MM.1S (cell line): ENCODE measurements around the gene B3GNT4.

Source experiments
- EZH2 ChIP-seq: fragments of 300-600 bp; sonication (generic); optimal IDR thresholded peaks from 2 replicates; pipeline ENCODE3; 2017; ENCODE audit warnings: low read depth, mild to moderate bottlenecking, antibody characterized with exemption, low read length, mixed read lengths
- EZH2phosphoT487 ChIP-seq: fragments of 300-600 bp; sonication (generic); IDR thresholded peaks from 2 replicates; pipeline ENCODE4 v1.6.1; 2018; ENCODE audit warnings: antibody characterized with exemption, low read length
- TF ChIP-seq, protein P1 (sequence below): fragments of 300-600 bp; sonication (generic); IDR thresholded peaks from 2 replicates; pipeline ENCODE4 v1.5.1; 2016; ENCODE audit warnings: antibody characterized with exemption, low read length, mixed read lengths

DNA sequence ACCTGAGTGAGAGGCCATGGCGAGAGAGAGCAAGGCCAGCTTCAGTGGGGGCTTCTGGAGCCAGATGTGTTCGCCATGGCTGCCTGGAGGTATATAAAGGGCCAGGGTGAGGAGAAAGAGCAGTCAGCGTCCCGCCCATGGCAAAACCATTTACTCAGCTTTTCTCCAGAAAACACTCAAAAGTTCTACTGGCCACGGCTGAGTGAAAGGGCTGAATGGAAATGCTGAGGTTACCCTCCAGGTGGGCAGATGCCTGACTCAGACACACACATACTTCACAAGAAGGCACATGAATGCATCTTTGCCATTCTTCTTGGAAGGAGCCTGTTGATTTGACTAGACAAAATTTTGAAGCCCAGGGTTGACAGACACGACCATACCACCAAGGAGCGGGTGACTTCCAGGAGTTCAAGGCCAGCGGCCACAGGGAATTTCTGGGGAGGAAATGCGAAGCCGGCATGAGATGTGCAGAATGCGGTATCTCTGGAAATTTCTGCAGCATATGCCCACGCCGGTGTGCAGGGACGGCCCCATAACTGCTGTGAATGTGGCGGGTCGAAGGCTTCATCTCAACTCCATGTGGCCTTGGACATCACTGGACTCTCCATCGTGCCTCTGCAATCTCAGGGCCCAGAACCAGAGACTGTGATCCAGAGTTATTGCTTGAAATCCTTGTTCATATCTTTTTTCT lies 29.2 kb upstream of the B3GNT4 start, which contains the start of gene IL31:
- TF ChIP-seq, protein P1, sequence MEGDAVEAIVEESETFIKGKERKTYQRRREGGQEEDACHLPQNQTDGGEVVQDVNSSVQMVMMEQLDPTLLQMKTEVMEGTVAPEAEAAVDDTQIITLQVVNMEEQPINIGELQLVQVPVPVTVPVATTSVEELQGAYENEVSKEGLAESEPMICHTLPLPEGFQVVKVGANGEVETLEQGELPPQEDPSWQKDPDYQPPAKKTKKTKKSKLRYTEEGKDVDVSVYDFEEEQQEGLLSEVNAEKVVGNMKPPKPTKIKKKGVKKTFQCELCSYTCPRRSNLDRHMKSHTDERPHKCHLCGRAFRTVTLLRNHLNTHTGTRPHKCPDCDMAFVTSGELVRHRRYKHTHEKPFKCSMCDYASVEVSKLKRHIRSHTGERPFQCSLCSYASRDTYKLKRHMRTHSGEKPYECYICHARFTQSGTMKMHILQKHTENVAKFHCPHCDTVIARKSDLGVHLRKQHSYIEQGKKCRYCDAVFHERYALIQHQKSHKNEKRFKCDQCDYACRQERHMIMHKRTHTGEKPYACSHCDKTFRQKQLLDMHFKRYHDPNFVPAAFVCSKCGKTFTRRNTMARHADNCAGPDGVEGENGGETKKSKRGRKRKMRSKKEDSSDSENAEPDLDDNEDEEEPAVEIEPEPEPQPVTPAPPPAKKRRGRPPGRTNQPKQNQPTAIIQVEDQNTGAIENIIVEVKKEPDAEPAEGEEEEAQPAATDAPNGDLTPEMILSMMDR, result no peak
- TF ChIP-seq EZH2 (no peak), EZH2phosphoT487 (no peak)
